Measurements from ENCODE around the gene NXPH4.

NXPH4 gene

DNA sequence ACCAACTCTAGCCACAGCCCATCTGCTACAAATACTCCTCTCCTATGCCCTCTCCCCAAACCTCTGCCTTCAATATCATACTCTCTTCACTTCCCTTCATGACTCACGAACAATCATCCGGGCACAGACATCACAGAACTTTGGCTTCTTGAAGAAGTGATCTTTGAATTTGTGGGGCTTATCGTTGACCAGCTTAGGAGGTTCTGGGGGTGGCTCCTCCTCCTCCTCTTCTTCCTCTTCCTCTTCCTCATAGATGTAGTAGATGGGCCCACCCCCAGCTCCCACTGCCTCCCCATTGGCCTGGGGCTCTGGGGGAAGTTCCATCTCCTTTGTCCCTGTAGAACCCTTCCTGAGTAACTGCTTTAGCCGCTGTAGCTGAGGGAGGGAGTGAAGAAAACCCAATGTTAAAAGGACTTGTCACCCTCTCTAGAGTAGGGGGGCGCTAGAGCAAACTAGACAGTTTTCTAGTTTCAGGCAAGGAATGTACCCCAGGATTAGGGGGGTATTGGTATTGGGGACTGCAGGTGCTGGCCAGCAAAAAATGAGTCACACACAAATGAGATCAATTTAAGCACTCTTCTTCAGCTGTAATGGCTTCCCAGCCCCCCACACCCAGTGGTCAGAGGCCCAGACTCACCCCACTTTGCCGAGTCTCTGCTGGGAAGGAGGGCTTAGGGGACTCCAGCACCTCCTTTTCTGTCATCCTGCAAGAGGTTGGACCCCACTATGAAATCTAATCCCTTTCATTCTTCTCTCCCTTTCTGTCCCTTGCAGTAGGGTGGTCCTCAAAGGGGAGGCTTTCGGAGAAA lies 32.5 kb downstream of the NXPH4 start:
- no peak for DNase-seq

GRCh38 chr12:57250541-57250940 lies 33.9 kb downstream of the NXPH4 start:
- no peak for DNase-seq

DNA sequence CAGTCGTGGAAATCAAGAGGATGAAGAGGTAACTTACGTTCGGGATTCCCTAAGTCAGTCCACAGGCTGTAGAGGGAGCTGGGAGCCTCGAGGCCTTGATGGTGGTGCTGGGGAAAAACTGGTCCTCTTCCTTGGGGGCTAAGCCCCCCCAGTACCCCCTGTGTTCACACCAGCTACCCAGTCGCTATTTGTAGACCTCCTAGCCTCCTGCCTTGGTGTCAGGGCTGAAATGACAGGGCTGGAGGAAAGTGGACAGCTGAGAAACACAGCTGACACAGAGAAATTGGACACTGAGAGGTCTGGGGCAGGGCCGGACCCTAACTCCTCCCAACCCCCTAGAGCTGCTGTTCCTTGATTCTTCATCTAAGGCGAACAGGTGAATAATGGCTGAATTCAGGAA lies 34.4 kb downstream of the NXPH4 start, which contains the start of gene STAC3:
Gene STAC3 (minus strand): TSS at position 232 of the 400 bp plus-strand sequence. CDS start 1,551 bp downstream, outside the sequence.
- DNase-seq: no peak

- DNase-seq: no peak
Measured at GRCh38 chr12:57254506-57255280, 38.1 kb downstream of the NXPH4 start.

GRCh38 chr12:57255916-57256315 lies 39.3 kb downstream of the NXPH4 start:
- DNase-seq: no peak

DNA sequence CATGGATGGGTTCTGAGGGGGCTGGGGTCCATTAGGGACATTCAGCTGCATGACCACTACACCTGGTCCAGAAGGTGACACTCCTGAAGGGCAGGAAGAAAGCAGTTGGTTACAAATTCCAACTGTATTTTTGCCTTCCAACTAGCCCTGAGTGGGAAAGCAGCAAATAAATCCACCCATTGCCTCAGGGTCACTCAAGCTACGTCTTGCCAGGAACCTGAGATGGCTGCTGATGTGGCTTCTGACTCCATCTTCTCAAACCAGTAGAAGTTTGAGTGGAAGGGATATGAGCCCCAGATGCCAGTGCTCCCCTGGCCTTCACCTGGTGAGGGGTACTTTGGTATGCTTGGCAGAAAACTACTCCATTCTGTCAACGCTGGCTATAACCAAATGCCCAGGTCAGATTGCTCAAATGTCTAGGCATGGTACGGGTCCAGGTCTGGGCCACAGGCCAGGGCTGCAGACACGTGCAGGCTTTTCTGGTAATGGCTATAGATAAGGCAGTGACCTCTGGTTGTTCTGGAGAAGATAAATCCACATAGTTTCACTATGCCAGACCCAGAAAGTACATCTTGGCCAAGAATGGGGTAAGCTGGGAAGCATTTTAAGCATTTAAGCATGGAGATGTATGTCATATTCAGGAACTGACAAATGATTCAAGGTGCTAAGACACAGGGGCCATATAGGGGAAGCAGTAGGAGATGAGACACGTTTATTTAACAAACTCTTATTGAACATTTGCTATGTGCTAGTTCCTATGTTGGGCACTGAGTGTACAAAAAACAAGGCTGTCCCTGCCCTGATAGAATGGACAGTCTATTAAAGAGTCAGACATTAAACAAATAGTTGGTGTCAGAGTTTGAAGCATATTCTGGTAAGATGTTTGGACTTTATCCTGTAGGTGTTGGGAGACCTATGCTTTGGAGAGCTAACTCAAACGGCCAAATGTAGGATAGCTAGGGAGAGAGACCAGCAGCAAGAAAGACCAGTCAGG lies 42.7 kb downstream of the NXPH4 start:
- DNase-seq: no peak

GRCh38 chr12:57260366-57260765 lies 43.8 kb downstream of the NXPH4 start:
- no peak for DNase-seq

DNA sequence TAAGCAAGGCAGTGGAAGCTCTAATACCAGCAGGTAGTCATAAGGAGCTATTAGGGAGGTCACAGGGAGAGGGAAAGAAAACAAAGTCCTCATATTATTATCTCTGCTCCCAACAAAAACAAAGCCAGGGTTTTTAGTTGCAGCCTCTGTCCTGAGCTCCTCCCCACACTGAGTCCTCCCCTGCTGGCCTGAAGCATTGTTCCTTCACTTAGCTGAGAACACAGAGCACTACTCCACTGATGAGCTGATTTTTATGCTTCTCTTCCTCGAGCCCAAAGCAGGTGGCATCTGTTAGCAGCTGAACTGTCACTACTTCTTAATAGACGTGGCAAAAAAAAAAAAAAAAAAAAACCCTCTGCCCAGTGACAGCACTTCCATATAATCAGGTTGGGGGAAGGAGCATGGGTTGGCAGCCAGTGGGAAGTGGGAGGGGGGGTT lies 44.9 kb downstream of the NXPH4 start:
- no peak for DNase-seq

- no peak for DNase-seq
Measured at GRCh38 chr12:57262126-57262822, 45.7 kb downstream of the NXPH4 start.

- no peak for DNase-seq
Measured at GRCh38 chr12:57263096-57263495, 46.5 kb downstream of the NXPH4 start.

- no peak for DNase-seq
Measured at GRCh38 chr12:57266681-57267080, 50.1 kb downstream of the NXPH4 start.

DNA sequence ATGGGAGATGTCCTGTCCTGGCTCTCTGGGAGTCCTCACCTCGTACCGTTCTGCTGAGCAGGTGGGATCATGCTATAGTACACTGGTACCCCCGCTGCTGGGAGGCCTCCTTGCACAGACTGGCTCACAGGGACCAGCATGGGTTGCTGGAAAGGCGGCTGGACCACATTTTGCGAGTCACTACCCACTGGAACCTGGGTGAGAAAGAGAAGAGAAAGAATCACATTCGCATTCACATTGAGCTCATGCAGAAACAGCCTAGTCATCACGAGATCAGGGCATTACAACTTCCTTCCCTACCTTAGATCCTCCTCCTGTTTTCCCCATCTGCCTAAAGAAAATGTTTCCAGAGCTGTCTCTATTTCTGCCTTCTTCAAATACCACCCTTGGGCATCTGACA lies 51.7 kb downstream of the NXPH4 start:
- no peak for DNase-seq

DNA sequence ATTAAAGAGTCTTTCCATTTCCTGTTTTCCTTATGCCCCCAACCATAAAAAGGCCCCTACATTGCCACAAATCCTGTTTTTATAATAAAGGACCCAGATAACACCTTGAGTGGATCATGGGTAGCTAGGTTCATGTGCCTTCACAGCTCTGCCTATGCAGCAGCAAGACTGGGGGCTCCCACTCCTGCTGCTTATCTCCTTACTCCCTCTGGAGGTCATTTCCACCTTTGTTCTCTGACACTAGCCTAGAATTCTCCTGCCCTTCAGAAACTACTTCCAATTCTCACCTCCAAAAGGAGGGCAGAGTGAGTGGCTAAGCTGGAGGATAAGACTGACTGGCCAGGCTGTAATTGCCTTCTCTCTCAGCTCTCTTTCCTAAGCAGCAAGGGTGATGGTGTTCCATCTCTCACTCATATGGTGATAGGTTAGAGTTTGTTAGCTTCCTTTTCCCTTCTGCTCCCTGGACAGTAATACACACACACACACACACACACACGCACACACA lies 54.4 kb downstream of the NXPH4 start:
- DNase-seq: no peak

DNA sequence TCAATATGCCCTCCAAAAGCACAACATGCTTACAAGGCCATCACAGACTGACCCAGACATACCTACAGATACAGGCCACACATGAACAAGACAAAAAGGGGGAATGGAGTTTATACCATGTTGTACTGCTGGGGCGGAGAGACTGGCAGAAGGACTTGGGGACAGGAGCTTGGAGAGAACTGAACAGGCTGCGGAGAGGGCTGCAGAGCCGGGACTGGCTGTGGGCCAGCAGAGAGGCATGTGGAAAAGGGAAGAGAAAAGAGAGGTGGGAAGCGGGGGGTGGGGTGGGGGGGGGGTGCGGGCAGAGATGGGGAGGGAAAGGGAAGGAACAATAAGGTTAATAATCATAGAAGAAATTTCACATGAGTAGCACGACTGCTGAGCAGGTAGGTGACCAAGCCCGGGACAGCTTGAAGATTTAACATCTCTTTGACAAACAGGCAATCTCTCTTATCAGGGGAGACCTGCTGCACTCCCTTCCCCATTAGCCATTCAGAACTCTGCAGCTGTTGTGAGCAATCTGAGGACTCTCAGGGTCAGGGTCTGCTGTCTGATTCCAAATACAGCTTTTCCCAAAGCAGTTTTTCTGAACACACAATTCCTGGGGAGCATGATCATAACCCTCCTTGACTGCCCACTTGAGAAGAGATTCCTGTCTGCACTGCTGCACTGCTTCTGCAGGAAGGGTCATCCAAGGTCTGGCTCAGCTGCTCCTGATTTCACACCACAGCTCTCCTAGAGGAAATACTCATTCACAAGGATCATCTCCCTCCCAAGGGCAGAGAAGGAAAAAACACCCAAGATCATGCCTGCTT lies 56.0 kb downstream of the NXPH4 start:
- DNase-seq: no peak

GRCh38 chr12:57273516-57273915 lies 56.9 kb downstream of the NXPH4 start:
- no peak for DNase-seq
